IPS-18c (cell line): Measurements from ENCODE around the gene GABRG3.

Source experiments
- H3K4me3 ChIP-seq: 2 replicates; pipeline ENCODE4 v1.7.0; 2013; ENCODE audit warnings: low read depth, mild to moderate bottlenecking, low read length, moderate library complexity; ENCODE audit not compliant: insufficient read depth
- H3K9me3 ChIP-seq: one replicate; pipeline ENCODE4 v1.6.1; 2013; ENCODE audit warnings: mild to moderate bottlenecking, low read length, moderate library complexity; ENCODE audit not compliant: control insufficient read depth, insufficient read depth

The GABRG3 gene

GRCh38 chr15:27121672-27122071 is 150.7 kb downstream of the GABRG3 start:
- Histone ChIP-seq H3K4me3 (no peak overlapping the region), H3K9me3 (no peaks in the 10 kb centered on the region)

GRCh38 chr15:27123291-27123690 is 152.3 kb downstream of the GABRG3 start:
- no peaks in the 10 kb centered on the region for H3K9me3 ChIP-seq
- no peak overlapping the region for H3K4me3 ChIP-seq

- no peak overlapping the region for H3K4me3 ChIP-seq
- no peaks in the 10 kb centered on the region for H3K9me3 ChIP-seq
Observed at GRCh38 chr15:27123808-27124207, 152.8 kb downstream of the GABRG3 start.

DNA sequence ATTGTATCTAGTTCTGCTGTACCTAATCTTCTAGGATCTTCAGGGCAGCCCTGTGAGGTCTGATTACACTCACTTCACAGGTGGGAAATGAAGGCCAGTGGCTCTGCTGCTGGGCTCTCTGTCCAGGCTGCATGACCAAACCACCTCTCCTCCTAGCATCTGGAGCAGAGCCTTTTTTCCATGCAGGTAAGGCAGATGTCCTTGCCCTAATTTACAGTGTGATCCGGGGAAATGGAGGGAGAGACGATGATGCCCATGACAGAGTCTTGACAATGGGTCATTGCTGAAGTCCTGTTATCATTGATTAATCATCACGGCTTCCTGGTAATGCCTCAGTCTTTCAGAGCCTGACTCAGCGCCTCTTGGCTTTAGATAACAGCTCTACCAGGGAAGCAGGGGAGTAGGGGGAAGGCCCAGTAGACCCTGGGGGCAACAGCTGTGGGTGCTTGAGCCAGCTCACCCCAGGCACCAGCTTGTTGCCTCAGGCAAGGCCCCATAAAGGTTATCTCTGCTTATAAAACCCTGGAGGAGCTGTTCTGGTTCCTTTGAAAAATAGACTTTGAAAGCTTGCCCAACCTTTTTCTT is 153.4 kb downstream of the GABRG3 start:
- H3K4me3 ChIP-seq: no peak overlapping the region
- H3K9me3 ChIP-seq: no peaks in the 10 kb centered on the region

DNA sequence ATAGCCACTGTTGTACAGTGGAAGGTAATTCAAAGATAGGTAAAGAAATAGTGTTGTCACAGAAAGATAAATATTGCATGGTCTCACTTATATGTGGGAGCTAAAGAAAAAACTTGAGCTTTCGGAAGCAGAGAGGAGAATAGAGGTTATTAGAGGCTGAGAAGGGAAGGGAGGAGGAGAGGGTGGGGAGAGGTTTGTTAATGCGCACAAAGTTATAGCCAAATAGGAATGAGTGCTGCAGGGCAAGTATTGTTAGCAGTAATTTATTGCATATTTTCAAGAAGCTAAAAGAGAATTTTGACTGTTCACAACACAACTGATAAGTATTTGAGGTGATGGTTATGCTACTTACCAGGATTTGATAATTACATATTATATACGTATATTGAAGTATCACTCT is 154.2 kb downstream of the GABRG3 start:
- Histone ChIP-seq H3K9me3 (no peaks in the 10 kb centered on the region), H3K4me3 (no peak overlapping the region)

DNA sequence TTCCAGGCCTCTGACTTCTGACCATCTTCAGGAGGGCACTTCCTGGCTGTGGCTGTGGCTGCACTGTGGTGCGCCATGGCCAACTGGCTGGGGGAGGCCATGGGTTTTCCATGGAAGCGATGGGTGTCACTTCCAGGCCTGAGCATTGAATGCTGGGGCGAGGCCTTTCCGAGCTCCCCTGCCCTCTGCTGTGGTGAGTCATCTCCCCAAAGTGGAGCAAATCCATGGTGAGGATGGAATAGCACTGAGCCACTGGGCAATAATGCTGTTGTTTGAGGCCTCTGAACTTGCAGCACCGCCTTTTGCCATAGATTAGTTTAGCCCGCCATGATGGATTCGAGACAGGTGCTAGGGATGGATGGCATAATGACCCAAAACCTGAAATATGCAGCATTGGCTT is 155.5 kb downstream of the GABRG3 start:
- no peaks in the 10 kb centered on the region for H3K9me3 ChIP-seq
- H3K4me3 ChIP-seq: no peak overlapping the region

GRCh38 chr15:27127815-27128570 is 157.0 kb downstream of the GABRG3 start:
- no peak overlapping the region for H3K4me3 ChIP-seq
- no peaks in the 10 kb centered on the region for H3K9me3 ChIP-seq

DNA sequence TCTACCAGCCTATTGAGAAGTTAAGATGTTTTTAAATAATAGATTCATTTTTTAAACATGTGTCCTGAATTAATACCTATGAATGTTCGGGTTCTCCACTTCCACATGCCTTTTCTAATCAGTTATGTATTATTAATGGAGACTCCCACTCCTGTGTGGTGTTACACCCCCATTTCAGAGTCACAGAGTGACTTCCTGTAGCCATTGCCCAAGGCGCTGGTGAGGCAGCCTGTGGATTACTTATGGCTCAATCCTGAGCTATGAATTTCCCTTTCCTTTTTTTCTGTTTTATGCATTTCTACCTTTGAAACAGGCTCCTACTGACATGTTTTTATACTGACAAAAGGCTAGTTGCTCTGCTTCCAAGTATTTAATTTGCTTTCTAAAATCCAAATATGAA is 162.3 kb downstream of the GABRG3 start:
- Histone ChIP-seq H3K9me3 (no peaks in the 10 kb centered on the region), H3K4me3 (no peak overlapping the region)

- Histone ChIP-seq H3K4me3 (no peak overlapping the region), H3K9me3 (no peaks in the 10 kb centered on the region)
Observed at GRCh38 chr15:27134481-27134880, 163.5 kb downstream of the GABRG3 start.

DNA sequence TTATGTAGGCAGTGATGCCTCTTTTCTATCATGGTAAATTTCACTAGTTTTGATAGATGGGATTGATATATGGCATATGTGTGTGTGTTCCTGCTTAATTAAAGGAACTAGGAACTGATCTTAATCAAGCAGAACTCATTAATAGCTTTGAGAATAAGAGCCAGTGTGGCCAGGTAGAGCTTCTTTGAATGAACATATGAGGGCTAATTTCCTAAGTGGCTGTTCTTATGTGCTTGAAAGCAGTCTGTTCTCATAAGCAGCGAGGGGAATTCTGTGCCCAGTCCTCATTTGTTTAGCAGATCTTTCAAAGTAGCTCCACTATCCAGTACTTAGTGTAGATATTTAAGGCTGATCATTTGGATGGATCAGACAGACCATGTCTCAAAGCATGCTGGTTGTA is 164.2 kb downstream of the GABRG3 start:
- Histone ChIP-seq H3K4me3 (no peak overlapping the region), H3K9me3 (no peaks in the 10 kb centered on the region)

DNA sequence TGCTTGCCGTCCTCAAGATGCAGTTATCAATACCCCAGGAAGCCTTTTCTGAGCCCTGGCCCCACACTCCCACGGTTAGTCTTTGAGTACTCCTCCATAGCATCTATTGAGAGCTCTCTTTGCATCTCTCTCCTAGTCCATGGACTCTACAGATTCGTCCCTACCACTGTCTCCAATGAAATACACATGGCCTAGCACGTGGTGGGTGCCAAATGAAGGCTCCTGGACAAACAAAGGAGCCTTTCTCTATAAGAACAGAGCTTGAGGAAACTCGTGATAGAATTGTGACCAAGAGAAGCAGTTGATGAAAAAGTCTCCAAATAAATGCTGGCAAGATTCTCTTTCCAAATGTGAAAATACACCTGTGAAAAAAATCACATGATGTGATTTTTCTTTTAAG is 166.1 kb downstream of the GABRG3 start:
- no peaks in the 10 kb centered on the region for H3K9me3 ChIP-seq
- no peak overlapping the region for H3K4me3 ChIP-seq

- H3K9me3 ChIP-seq: no peaks in the 10 kb centered on the region
- no peak overlapping the region for H3K4me3 ChIP-seq
Observed at GRCh38 chr15:27165590-27165989, 194.6 kb downstream of the GABRG3 start.

DNA sequence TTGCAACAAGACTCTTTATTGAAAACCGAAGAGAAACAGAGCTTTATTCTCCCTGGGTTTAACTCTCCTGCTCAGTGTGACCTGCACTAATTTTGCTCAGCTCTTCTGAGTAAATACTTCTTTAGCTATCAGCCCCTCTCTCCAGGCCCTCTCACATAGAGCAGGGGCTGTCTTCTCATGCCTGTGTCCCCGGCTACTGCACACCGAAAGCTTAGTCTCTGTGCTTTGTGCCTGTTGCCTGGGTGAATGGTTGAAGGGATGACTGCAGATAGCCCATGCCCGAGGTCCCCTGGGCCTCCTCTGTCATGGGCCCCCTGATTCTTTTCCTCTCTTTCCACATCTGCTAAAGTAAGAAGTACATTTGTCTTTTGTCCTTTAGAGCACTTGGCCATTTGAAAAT is 195.9 kb downstream of the GABRG3 start:
- Histone ChIP-seq H3K4me3 (no peak overlapping the region), H3K9me3 (no peaks in the 10 kb centered on the region)

- H3K9me3 ChIP-seq: no peaks in the 10 kb centered on the region
- H3K4me3 ChIP-seq: no peak overlapping the region
Observed at GRCh38 chr15:27167738-27168137, 196.8 kb downstream of the GABRG3 start.

- Histone ChIP-seq H3K4me3 (no peak overlapping the region), H3K9me3 (no peaks in the 10 kb centered on the region)
Observed at GRCh38 chr15:27170851-27171250, 199.9 kb downstream of the GABRG3 start.

- no peaks in the 10 kb centered on the region for H3K9me3 ChIP-seq
- H3K4me3 ChIP-seq: no peak overlapping the region
Observed at GRCh38 chr15:27172821-27173220, 201.8 kb downstream of the GABRG3 start.

DNA sequence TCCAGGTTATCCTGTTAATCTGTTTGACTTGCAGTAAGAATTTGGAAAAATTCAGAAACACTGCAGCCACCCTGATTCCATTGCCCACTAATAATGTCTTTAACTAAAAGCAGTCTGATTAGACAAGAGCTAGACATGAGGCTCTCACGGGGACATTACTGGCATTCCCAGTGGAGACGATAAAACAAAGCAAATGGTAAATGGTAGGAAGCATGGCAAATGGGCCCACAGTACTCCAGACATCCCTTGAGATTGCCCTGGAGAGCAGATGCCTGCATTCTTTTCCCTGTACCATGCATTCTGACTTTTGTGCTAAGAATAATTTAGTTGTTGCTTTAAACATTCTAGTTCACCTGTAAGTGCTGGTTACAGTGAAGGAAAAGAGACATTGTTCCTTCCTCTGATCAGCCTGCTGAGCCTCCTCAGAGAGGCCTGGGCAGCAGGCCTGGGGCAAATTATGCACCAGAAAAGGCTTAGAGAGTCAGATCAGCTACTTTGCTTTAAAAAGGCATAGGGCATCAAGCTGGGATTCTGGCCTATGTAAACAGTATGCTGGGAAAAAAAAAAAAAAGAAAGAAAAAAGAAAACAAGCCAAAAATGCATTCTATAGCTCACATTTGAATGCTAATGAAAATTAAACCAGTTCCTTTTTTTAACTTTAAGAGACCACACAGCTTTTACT is 204.6 kb downstream of the GABRG3 start:
- Histone ChIP-seq H3K9me3 (no peaks in the 10 kb centered on the region), H3K4me3 (no peak overlapping the region)

DNA sequence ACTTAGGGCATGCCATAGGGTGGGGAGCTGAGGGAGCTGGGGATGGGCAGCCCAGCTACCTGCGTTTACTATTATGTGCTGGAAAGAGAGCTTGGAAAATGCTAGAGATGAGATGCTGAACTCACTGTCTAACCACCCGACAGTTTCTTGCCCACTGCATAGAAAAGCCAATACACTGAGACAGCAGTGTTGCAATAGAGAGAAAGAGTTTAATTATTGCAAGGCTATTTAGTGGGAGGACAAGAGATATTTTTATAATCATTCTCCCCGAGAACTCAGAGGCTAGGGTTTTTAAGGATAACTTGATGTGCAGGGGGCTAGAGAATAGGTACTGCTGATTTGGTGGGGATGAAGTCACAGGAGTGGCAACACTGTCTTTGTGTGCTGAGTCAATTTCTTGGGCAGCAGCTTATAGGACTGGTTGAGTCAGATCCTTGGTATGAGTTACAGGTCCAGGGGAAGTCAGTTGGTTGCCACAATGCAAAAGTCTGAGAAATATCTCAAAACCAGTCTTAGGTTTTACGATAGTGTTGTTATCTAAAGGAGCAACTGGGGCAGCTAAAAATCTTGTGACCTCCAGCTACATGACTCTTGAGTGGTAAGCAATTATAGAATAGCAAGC is 205.9 kb downstream of the GABRG3 start:
- H3K4me3 ChIP-seq: no peak overlapping the region
- no peaks in the 10 kb centered on the region for H3K9me3 ChIP-seq
